HEK293T (cell line): Measurements from ENCODE around the gene IL17C.

Experiments used
- BHLHE40 ChIP-seq: fragments of 450-650 bp; IDR thresholded peaks from 2 replicates; pipeline ENCODE4 v1.6.1; 2016; ENCODE audit warnings: mild to moderate bottlenecking, moderate library complexity, borderline replicate concordance
- ELF4 ChIP-seq: fragments of 450-650 bp; IDR thresholded peaks from 2 replicates; pipeline ENCODE4 v1.6.1; 2017; ENCODE audit warnings: antibody characterized with exemption
- FOXK2 ChIP-seq: fragments of 450-650 bp; IDR thresholded peaks from 2 replicates; pipeline ENCODE4 v1.6.1; 2016; ENCODE audit warnings: mild to moderate bottlenecking
- FOXM1 ChIP-seq: fragments of 450-650 bp; IDR thresholded peaks from 2 replicates; pipeline ENCODE4 v1.6.1; 2017; ENCODE audit warnings: mild to moderate bottlenecking, borderline replicate concordance
- NFRKB ChIP-seq: fragments of 450-650 bp; IDR thresholded peaks from 2 replicates; pipeline ENCODE4 v1.6.1; 2016; ENCODE audit warnings: mild to moderate bottlenecking, moderate library complexity
- SUZ12 ChIP-seq: fragments of 450-650 bp; IDR thresholded peaks from 2 replicates; pipeline ENCODE4 v1.6.1; 2016; ENCODE audit warnings: mild to moderate bottlenecking
- TARDBP ChIP-seq: fragments of 450-650 bp; IDR thresholded peaks from 2 replicates; pipeline ENCODE4 v1.6.1; 2016
- TF ChIP-seq, protein P1 (sequence below): fragments of 450-650 bp; IDR thresholded peaks from 2 replicates; pipeline ENCODE4 v1.6.1; 2016

DNA sequence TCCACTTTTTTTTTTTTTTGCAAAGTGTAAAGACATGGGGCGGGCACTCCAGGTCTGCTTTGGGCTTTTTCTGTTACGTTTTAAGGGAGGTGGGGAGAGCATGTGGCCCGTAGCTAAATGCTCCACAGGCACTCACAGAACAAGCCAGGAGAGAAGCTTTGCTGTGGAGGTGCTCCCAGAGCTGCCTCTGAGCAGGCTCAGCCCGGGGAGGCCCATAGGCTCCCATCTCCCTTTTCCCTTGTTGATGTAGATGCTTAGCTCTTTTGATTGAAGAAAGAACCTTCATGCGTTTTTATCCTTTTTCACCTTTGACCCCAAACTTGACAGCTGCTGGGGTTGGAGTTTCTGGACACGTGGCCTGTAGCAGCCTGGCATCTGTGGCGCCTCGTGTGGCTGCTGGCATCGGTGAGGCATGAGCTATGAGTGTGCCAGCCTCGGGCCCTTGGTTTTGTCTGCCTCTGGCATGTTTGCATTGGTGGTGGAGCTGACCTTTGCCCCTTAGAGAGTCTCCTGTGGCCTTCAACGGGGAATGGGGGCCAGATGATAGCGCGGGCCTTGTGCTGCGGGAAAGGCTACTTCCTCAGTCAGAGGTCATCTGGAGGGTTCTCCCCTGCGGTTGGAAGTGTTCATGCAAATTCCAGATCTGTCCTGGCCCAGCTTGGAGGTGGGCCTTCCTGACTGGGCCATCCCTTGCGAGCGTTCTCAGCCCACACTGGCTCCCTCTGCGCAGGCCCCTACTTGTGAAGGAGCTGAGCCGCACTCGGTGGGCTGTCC lies 20.0 kb upstream of the IL17C start:
- TF ChIP-seq, protein P1, sequence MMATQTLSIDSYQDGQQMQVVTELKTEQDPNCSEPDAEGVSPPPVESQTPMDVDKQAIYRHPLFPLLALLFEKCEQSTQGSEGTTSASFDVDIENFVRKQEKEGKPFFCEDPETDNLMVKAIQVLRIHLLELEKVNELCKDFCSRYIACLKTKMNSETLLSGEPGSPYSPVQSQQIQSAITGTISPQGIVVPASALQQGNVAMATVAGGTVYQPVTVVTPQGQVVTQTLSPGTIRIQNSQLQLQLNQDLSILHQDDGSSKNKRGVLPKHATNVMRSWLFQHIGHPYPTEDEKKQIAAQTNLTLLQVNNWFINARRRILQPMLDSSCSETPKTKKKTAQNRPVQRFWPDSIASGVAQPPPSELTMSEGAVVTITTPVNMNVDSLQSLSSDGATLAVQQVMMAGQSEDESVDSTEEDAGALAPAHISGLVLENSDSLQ: no peak
- no peak for TF ChIP-seq BHLHE40
- no peak for TF ChIP-seq ELF4
- no peak for TF ChIP-seq TARDBP
- no peak for TF ChIP-seq SUZ12
- TF ChIP-seq NFRKB: no peak
- TF ChIP-seq FOXM1: no peak
- no peak for TF ChIP-seq FOXK2
